GM21526 (cell line): ENCODE data around the gene MTX1.
A peak's percentile ranks its signal among the peaks of the same experiment; 100 is the strongest.

Experiments used
- ATAC-seq: cut with Tn5 transposase; IDR thresholded peaks from one replicate; pipeline ENCODE4 v1.9.1; 2021; ENCODE audit warnings: moderate library complexity; ENCODE audit not compliant: unreplicated experiment, low FRiP score

MTX1 gene

GRCh38 chr1:155173478-155174323 lies 34.8 kb upstream of the MTX1 start, which contains the start of gene TRIM46:
TSS of gene TRIM46 (plus strand) at chr1:155173849. CDS start at chr1:155173967, 118 bp downstream.
- ATAC-seq, result no peak

GRCh38 chr1:155174324-155175280 lies 33.9 kb upstream of the MTX1 start:
- no peak for ATAC-seq

DNA sequence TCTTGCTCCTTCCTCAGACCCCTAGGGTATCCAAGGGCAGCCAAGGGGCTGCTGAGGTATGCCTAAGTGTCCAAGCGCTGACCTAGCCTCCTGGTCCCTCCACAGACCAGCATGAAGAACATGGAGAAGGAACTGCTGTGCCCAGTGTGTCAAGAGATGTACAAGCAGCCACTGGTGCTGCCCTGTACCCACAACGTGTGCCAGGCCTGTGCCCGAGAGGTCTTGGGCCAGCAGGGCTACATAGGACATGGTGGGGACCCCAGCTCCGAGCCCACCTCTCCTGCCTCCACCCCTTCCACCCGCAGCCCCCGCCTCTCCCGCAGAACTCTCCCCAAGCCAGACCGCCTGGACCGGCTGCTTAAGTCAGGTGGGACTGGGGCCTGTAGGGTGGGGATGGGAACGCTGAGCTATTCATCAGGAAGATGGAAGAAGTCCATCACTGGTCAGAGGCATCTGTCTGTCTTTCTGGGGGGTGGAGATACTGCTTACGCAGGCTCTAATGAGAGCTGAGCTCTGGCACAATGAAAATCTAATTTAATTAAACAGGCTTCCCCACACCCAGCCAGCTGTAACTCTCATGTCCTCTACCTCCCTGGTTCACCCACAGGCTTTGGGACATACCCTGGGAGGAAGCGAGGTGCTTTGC lies 33.1 kb upstream of the MTX1 start:
- ATAC-seq, result no peak

DNA sequence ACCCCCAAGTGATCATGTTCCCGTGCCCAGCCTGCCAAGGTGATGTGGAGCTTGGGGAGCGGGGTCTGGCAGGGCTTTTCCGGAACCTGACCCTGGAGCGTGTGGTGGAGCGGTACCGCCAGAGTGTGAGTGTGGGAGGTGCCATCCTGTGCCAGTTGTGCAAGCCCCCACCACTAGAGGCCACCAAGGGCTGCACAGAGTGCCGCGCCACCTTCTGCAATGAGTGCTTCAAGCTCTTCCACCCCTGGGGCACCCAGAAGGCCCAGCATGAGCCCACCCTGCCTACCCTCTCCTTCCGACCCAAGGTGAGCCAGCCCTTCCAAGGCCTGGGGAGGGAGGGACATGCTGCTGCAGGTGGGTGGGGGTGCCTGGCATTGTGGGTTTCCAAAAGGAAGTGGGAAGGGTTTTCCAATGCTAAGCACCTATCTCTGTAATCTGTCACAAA lies 32.5 kb upstream of the MTX1 start:
- ATAC-seq, result no peak

DNA sequence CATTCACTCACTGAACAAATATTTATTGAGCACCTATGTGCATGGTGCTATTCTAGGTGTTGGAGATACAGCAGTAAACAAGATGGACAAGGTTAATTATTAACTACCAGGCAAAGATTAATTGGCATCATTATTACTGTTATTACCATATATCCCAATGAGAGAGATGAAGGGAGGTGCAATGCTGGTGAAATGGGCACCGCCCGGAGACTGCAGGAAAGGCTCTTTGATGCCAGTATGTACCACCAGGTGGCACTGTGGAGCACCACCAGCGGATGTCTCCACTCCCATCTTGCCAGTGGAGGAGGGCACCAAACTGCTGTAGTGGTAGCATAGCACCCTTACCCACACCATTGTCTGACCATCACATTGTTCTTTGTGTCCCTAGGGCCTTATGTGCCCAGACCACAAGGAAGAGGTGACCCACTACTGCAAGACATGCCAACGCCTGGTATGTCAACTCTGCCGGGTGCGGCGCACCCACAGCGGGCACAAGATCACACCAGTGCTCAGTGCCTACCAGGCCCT lies 31.9 kb upstream of the MTX1 start:
- ATAC-seq, result no peak

DNA sequence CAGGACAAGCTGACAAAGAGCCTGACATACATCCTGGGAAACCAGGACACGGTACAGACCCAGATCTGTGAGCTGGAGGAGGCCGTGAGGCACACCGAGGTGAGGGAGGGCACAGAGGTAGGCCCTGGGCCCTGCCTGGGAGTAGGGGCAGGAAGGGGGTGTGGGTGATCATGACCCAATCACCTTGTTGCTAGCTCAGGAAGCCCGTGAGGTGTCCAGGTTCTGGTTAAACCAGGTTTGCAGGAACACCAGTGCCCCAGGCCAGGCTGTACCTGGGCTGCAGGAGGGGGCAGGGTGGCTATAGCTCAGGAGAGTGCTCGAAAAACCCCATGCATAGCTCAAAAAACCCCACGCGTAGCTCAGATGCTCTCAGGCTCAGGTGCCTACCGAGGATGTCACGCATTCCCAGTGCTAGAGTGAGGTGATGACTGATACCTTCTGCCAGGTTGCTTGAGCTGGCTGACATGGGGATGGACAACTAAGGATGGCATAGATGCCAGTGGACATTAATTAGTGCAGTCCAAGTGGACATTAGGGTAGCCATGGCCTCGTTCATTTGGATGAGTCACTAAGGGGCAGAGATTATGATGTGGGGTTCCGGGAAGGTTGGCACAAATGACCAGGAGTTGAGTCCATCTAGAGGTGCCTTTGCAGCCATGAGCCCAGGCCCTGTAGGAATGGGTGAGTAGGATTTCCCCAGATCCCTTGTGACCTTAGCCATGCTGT lies 31.1 kb upstream of the MTX1 start:
- no peak for ATAC-seq

DNA sequence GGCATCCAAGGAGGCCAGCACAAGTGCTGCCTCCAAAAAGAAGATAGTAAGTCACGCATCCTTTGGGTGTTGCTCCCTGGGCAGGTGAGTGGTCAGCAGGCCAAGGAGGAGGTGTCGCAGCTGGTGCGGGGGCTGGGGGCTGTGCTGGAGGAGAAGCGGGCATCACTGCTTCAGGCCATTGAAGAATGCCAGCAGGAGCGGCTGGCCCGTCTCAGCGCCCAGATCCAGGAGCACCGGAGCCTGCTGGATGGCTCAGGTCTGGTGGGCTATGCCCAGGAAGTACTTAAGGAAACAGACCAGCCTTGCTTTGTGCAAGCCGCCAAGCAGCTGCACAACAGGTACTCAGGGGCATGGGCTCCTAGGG lies 30.6 kb upstream of the MTX1 start:
- no peak for ATAC-seq

DNA sequence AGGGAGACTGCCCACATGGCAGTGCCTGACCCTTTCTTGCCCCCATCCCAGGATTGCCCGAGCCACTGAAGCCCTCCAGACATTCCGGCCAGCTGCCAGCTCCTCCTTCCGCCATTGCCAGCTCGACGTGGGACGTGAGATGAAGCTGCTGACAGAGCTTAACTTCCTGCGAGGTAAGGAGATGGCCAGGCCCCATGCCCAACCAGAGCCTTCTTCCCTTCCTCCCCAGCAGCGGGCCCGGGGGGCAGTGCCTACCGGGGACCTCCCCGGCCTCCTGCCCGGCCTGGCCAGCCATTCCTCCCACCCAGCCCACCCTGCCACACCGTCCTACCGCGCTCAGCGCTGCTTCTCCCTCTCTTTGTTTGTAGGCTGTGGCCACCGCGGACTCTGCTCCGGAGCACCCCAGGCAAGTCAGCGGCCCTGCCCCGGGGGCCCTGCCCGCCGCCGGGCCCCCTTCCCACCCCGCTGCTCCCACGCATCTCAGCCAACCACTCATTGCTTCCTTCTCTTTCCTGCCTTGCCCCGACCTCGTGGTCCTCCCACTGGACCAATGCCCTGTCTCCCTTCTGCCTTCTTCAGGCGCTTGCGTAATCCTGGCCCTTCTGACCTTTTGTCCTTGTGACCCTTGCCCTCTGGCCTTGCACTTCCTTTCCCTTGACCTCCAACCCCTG lies 29.9 kb upstream of the MTX1 start:
- ATAC-seq, result no peak

- ATAC-seq, result no peak
Observed at GRCh38 chr1:155179112-155180031, 29.1 kb upstream of the MTX1 start.

DNA sequence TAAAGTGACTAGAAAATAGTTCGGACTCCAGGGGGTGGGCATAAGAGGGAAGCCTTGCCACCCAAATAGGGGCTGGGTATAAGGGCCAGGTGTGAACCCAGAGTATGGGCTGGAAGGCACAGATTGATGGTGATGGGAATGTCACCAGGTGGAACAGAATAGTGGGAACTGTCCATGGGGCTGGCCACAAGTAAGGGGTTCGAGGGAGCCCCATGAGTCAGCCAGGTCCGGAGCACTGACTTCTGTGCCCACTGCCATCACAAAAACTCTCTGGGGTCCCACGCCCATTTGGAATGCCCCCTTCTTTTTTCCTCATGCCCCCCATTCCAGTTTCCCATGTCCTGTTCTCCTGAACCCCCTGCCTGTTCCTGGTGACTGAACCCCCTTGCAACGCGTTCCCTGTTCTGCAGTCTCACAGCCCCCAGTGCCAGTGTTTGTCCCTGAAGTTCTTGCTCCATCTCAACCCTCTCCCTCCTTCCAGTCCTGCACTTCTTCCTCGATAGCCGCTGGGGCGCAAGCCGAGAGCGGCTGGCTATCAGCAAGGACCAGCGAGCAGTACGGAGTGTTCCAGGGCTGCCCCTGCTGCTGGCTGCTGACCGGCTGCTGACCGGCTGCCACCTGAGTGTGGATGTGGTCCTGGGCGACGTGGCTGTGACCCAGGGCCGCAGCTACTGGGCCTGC lies 27.0 kb upstream of the MTX1 start:
- no peak for ATAC-seq

- ATAC-seq, result no peak
Observed at GRCh38 chr1:155182052-155182550, 26.4 kb upstream of the MTX1 start.

GRCh38 chr1:155183775-155184221 lies 24.7 kb upstream of the MTX1 start:
- ATAC-seq, result no peak

DNA sequence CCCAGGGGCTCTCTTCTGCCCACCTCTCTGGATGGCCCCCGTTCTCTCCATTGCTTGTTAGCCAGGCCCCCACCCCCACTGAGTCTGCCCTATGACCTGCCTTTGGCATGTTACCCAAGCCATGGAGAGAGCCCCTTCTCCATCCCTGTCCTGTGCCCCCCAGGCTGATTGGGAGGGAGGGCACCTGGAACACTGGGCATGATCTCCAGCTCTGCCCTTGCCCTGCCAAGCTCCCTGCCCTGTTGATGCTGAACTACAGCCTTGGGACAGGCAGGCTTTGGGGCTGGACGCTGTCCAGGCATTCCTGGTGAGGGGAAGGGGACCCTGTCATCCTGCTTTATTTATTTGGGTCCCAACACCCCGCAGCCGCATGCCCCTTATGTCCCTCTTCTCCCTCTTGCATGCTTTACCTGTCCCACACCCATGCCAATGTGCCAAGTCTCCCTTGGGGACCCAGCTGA lies 24.1 kb upstream of the MTX1 start:
- ATAC-seq, result no peak

DNA sequence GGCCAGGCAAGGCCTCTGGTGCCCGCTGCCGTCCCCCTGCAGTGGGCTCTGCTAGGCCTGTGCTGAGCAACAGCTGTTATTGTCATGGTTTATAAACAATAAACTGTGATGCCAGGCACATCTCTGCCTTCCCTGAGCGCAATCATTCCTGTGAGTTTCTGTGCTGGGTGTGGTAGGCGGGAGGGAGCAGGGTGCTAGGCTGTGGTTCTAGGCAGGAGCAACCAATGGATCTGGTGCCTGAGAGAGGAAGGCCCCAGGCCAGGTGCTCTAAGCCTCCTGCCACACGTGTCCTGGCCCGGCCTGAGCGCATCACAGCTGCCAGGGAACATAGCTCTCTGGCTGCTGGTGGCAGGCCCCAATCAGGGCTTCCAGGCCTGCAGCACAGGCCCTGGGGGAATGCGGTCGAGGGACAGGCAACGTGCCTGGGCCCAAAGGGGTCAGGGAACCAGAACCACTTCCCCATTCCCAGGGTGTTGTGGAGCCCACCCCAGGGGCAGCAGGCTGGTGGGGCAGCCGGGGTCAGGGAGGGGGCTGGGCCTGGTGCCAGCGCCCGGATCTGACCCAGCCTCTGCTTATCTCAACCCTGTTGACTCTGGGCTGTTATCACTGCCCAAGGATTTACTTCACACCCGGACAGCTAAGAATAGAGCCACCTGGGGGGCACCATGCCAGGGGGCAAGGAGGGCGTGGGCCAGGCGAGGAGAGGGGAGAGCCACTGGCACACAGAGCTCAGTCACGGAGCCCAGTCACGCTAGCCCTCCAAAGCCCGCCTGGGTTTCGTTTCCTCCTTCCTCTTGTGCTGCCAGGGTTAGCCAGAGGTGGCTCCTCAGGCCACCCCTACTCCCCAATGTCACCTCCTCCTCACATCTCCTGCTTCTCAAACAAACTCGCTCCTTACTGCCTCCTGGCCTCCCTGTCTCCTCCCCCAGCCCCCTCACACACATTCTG lies 23.4 kb upstream of the MTX1 start:
- peak; percentile 51 for ATAC-seq

GRCh38 chr1:155185783-155186066 lies 22.8 kb upstream of the MTX1 start:
- no peak for ATAC-seq

DNA sequence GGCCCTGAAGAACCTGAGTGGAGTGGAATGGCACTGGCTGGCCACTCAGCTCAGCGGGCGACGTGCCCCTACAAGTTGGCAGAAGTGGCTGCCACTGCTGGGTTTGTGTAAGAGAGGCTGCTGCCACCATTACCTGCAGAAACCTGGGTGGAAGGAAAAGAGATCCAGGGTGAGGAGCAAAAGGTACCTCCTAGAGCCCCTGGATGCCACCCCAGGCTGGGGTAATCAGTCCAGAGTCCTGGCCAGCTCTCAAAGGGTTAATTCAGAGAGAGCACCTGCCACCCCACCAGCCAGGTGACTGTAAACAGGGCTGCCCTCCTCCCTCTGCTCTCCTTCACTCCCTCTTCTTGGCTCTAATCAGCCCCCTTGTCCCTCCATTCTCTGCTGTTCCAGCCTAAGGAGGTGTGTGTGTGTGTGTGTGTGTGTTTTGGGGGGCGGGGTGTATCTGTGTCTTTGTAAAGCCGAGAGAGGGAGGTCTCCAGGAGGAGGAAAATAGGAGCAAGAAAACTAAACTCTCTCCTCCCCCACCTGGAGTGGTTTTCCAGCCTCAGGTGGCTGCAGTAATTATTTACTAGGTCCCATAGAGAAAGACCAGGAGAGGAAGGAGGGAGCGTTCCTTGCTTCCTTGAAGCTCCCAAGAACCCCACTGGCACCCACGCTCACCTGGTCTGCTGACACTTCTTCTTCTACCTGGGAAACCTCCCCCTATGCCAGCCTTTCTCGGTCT lies 22.3 kb upstream of the MTX1 start:
- no peak for ATAC-seq
